Measurements from ENCODE around the gene HSPB7. TPM values are rescaled to one million over a fixed set of nuclear protein-coding genes. Genes with fewer than 3 reads are reported as not detected.

Gene HSPB7
- total and polyA plus RNA-seq, 2 experiments from 2014 or later: 0.13 TPM; not detected in 1

- TF ChIP-seq, protein P1, sequence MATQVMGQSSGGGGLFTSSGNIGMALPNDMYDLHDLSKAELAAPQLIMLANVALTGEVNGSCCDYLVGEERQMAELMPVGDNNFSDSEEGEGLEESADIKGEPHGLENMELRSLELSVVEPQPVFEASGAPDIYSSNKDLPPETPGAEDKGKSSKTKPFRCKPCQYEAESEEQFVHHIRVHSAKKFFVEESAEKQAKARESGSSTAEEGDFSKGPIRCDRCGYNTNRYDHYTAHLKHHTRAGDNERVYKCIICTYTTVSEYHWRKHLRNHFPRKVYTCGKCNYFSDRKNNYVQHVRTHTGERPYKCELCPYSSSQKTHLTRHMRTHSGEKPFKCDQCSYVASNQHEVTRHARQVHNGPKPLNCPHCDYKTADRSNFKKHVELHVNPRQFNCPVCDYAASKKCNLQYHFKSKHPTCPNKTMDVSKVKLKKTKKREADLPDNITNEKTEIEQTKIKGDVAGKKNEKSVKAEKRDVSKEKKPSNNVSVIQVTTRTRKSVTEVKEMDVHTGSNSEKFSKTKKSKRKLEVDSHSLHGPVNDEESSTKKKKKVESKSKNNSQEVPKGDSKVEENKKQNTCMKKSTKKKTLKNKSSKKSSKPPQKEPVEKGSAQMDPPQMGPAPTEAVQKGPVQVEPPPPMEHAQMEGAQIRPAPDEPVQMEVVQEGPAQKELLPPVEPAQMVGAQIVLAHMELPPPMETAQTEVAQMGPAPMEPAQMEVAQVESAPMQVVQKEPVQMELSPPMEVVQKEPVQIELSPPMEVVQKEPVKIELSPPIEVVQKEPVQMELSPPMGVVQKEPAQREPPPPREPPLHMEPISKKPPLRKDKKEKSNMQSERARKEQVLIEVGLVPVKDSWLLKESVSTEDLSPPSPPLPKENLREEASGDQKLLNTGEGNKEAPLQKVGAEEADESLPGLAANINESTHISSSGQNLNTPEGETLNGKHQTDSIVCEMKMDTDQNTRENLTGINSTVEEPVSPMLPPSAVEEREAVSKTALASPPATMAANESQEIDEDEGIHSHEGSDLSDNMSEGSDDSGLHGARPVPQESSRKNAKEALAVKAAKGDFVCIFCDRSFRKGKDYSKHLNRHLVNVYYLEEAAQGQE (IDR thresholded peaks at IDR 0.05; ENCODE audit: unreplicated experiment): no peak
- TF ChIP-seq ETS1 (IDR thresholded peaks at IDR 0.05): no peak
- no peak for TF ChIP-seq POLR2AphosphoS5 (IDR thresholded peaks at IDR 0.05; ENCODE audit: low read depth)
- TF ChIP-seq JUNB (IDR thresholded peaks at IDR 0.05; ENCODE audit: unreplicated experiment): no peak
- TF ChIP-seq STAT1 (IDR thresholded peaks at IDR 0.05; ENCODE audit: unreplicated experiment): no peak
- no peak for TF ChIP-seq EZH2phosphoT487 (IDR thresholded peaks at IDR 0.05; ENCODE audit: unreplicated experiment)
- no peak for TF ChIP-seq EZH2 (IDR thresholded peaks at IDR 0.05; ENCODE audit: low read depth, unreplicated experiment)
- TF ChIP-seq CTCF (conservative IDR thresholded peaks at IDR 0.05; ENCODE audit: low read depth in 2 of 2): no peak
These were observed 13.7 kb upstream of the HSPB7 start (continued) for GRCh38 chr1:16031551-16031950.

DNA sequence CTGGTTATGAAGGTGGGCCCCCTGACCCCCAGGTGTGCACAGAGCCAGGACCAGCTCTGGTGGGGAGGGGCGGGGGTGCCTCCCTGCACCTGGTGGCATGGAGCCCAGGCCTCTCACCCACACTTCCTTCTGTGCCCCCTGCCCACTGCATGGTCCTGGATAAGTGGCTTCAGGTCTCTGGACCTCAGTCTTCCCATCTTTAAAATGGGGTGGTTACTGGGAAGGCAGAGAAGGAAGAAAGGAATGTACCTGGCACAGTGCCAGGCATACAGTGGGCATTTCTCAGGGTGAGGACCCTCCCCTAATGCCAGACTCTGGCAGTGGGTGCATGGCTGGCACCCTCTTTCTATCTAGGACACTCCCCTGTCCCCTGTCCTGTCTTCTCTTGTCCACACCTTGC is 11.4 kb upstream of the HSPB7 start:
- H3K27ac ChIP-seq (ENCODE audit: low read depth): no peak overlapping the region
- no peak overlapping the region for H3K4me2 ChIP-seq
- H3K36me3 Mint-ChIP-seq (ENCODE audit: low read depth): no peaks in the 10 kb centered on the region
- H3F3A ChIP-seq (replicated peaks; ENCODE audit: low read depth): no peaks in the 10 kb centered on the region
- H3K79me2 ChIP-seq (replicated peaks; ENCODE audit: insufficient read depth): no peaks in the 10 kb centered on the region
- no peak for DNase-seq (ENCODE audit: low spot score)
- H3K27ac Mint-ChIP-seq: no peak overlapping the region
- no peak overlapping the region for H2AFZ ChIP-seq
- peaks cover 14% of the 10 kb centered on the region for H3K4me1 ChIP-seq (ENCODE audit: insufficient read depth)
- H3K36me3 ChIP-seq (ENCODE audit: insufficient read depth): no peaks in the 10 kb centered on the region
- no peak overlapping the region for H3K4me3 Mint-ChIP-seq
- peaks cover 18% of the 10 kb centered on the region for H3K4me1 Mint-ChIP-seq
- H3K9me3 Mint-ChIP-seq: no peaks in the 10 kb centered on the region
- H3K4me3 ChIP-seq: no peak overlapping the region
- no peaks in the 10 kb centered on the region for H4K20me1 ChIP-seq (replicated peaks; ENCODE audit: insufficient read depth)
- H3K9me2 ChIP-seq (ENCODE audit: insufficient read depth): no peaks in the 10 kb centered on the region
- no peak for ATAC-seq
- H3K27me3 Mint-ChIP-seq (ENCODE audit: insufficient read depth, low read depth, poor library complexity): peaks cover 12% of the 10 kb centered on the region
- no peaks in the 10 kb centered on the region for H3K27me3 ChIP-seq (ENCODE audit: insufficient read depth)
- TF ChIP-seq ETS1 (IDR thresholded peaks at IDR 0.05) (no peak), ZNF331 (CRISPR knock-in tag; IDR thresholded peaks at IDR 0.05; ENCODE audit: low read depth) (no peak), CREB1 (CRISPR knock-in tag; IDR thresholded peaks at IDR 0.05; ENCODE audit: low read depth) (no peak), JUNB (IDR thresholded peaks at IDR 0.05; ENCODE audit: unreplicated experiment) (no peak), POLR2AphosphoS5 (IDR thresholded peaks at IDR 0.05; ENCODE audit: low read depth) (no peak), CTCF (conservative IDR thresholded peaks at IDR 0.05; ENCODE audit: low read depth in 2 of 2) (no peak), STAT1 (IDR thresholded peaks at IDR 0.05; ENCODE audit: unreplicated experiment) (no peak), EZH2phosphoT487 (IDR thresholded peaks at IDR 0.05; ENCODE audit: unreplicated experiment) (no peak), EZH2 (IDR thresholded peaks at IDR 0.05; ENCODE audit: low read depth, unreplicated experiment) (no peak), NANOG (IDR thresholded peaks at IDR 0.05; ENCODE audit: borderline replicate concordance) (no peak)
